Loucy (cell line): ENCODE measurements around the gene AGAP1.

Experiments
- H2AFZ ChIP-seq: fragments of 200-600 bp; sonication (generic); 2 replicates; pipeline ENCODE4 v1.6.0; 2016; ENCODE audit warnings: antibody characterized with exemption, mild to moderate bottlenecking, low read length, moderate library complexity
- H3F3A ChIP-seq: fragments of 200-600 bp; 2 replicates; pipeline ENCODE4 v1.6.0; 2016; ENCODE audit warnings: antibody characterized with exemption, low read depth, mild to moderate bottlenecking
- H3K27me3 ChIP-seq: fragments of 200-600 bp; sonication (generic); 2 replicates; pipeline ENCODE4 v1.6.1; 2014; ENCODE audit warnings: low read length, mild to moderate bottlenecking; ENCODE audit not compliant: insufficient read depth, poor library complexity, severe bottlenecking
- H3K36me3 ChIP-seq: fragments of 200-600 bp; sonication (generic); 2 replicates; pipeline ENCODE4 v1.6.1; 2016; ENCODE audit warnings: low read length; ENCODE audit not compliant: insufficient read depth
- H3K4me1 ChIP-seq: fragments of 200-600 bp; sonication (generic); 2 replicates; pipeline ENCODE4 v1.5.1; 2014; ENCODE audit warnings: low read length, mild to moderate bottlenecking; ENCODE audit not compliant: insufficient read depth, poor library complexity, severe bottlenecking
- H3K4me2 ChIP-seq: fragments of 200-600 bp; sonication (generic); 2 replicates; pipeline ENCODE4 v1.6.0; 2014; ENCODE audit warnings: antibody characterized with exemption, low read length, low read depth, mild to moderate bottlenecking; ENCODE audit not compliant: poor library complexity, severe bottlenecking
- H3K4me3 ChIP-seq: fragments of 200-600 bp; sonication (generic); 2 replicates; pipeline ENCODE4 v1.5.1; 2014; ENCODE audit warnings: low read length, mild to moderate bottlenecking, mixed read lengths; ENCODE audit not compliant: poor library complexity, severe bottlenecking
- H3K79me2 ChIP-seq: fragments of 200-600 bp; sonication (generic); 2 replicates; pipeline ENCODE4 v1.6.1; 2014; ENCODE audit warnings: low read length; ENCODE audit not compliant: insufficient read depth
- H3K9ac ChIP-seq: fragments of 200-600 bp; sonication (generic); 2 replicates; pipeline ENCODE4 v1.6.0; 2014; ENCODE audit warnings: mild to moderate bottlenecking, low read depth, low read length, moderate library complexity; ENCODE audit not compliant: poor library complexity, severe bottlenecking
- H3K9me2 ChIP-seq: fragments of 200-600 bp; sonication (generic); replicated peaks from 2 replicates; pipeline ENCODE4 v1.6.1; 2016; ENCODE audit warnings: low read depth, low read length, mixed read lengths
- H3K9me3 ChIP-seq: fragments of 200-600 bp; sonication (generic); 2 replicates; pipeline ENCODE4 v1.6.1; 2014; ENCODE audit warnings: mild to moderate bottlenecking, antibody characterized with exemption, low read length, low read depth; ENCODE audit not compliant: insufficient read depth
- H4K20me1 ChIP-seq: fragments of 200-600 bp; sonication (generic); 2 replicates; pipeline ENCODE4 v1.6.0; 2014; ENCODE audit warnings: antibody characterized with exemption, low read length, mild to moderate bottlenecking; ENCODE audit not compliant: insufficient read depth, poor library complexity, severe bottlenecking
- EZH2phosphoT487 ChIP-seq: fragments of 200-600 bp; IDR thresholded peaks from 2 replicates; pipeline ENCODE4 v1.6.1; 2018; ENCODE audit warnings: antibody characterized with exemption, mild to moderate bottlenecking, moderate library complexity, borderline replicate concordance
- TF ChIP-seq, protein P1 (sequence below): fragments of 200-600 bp; sonication (generic); conservative IDR thresholded peaks from 2 replicates; pipeline ENCODE4 v1.5.1; 2014; ENCODE audit warnings: mild to moderate bottlenecking, antibody characterized with exemption, low read length

Gene AGAP1

DNA sequence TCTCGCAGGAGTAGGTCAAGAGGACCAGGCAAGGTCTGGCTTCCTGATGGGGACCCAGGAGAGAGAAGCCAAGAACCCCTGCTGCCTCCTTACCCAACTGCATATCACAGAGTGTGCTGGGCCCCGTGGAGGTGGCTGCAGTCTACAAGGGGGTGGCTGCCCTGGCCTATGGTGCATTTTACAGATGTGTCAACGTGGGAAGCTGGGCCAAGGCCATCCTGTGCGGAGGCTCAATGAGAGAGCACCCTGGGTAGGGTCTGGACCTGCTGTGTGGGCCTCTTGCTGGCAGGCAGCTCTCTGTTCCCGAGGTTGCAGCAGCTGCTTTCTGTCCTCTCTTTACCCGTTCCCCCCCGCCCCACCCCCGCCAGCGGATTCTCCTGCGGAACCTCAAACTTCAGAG, 612.9 kb downstream of the AGAP1 start:
- no peaks in the 10 kb centered on the region for H3K4me1 ChIP-seq
- no peak overlapping the region for H3K4me2 ChIP-seq
- no peaks in the 10 kb centered on the region for H3K36me3 ChIP-seq
- no peaks in the 10 kb centered on the region for H4K20me1 ChIP-seq
- no peaks in the 10 kb centered on the region for H3K9me3 ChIP-seq
- no peaks in the 10 kb centered on the region for H3K79me2 ChIP-seq
- H3F3A ChIP-seq, result no peaks in the 10 kb centered on the region
- TF ChIP-seq, protein P1, sequence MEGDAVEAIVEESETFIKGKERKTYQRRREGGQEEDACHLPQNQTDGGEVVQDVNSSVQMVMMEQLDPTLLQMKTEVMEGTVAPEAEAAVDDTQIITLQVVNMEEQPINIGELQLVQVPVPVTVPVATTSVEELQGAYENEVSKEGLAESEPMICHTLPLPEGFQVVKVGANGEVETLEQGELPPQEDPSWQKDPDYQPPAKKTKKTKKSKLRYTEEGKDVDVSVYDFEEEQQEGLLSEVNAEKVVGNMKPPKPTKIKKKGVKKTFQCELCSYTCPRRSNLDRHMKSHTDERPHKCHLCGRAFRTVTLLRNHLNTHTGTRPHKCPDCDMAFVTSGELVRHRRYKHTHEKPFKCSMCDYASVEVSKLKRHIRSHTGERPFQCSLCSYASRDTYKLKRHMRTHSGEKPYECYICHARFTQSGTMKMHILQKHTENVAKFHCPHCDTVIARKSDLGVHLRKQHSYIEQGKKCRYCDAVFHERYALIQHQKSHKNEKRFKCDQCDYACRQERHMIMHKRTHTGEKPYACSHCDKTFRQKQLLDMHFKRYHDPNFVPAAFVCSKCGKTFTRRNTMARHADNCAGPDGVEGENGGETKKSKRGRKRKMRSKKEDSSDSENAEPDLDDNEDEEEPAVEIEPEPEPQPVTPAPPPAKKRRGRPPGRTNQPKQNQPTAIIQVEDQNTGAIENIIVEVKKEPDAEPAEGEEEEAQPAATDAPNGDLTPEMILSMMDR, result no peak
- no peak for TF ChIP-seq EZH2phosphoT487
- H3K9me2 ChIP-seq, result no peaks in the 10 kb centered on the region
- no peak overlapping the region for H3K9ac ChIP-seq
- H3K4me3 ChIP-seq, result no peak overlapping the region
- H2AFZ ChIP-seq, result no peak overlapping the region
- no peaks in the 10 kb centered on the region for H3K27me3 ChIP-seq

DNA sequence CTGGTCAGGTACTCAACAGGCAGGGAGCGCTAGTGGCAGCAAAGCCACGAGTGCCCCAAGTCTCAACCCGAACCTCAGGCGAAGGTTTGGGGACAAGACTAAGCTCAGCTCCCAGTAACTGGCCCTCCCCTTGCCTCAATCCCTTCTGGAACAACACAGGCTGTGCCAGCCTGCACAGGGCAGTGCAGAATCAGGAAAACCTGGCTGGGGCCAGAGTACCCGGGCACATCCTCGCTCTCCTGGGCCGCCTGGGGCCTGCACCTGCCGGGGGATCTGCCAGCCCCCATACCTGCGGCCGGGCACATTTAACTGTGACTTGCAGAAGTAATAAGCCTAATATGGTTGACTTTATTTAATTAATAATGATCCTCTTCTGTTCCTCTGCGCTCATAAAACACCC, 613.7 kb downstream of the AGAP1 start:
- no peak for TF ChIP-seq EZH2phosphoT487
- no peak overlapping the region for H3K9ac ChIP-seq
- H3K4me1 ChIP-seq, result no peaks in the 10 kb centered on the region
- H3K4me2 ChIP-seq, result no peak overlapping the region
- no peak overlapping the region for H2AFZ ChIP-seq
- H3F3A ChIP-seq, result no peaks in the 10 kb centered on the region
- no peaks in the 10 kb centered on the region for H3K27me3 ChIP-seq
- H3K79me2 ChIP-seq, result no peaks in the 10 kb centered on the region
- H3K36me3 ChIP-seq, result no peaks in the 10 kb centered on the region
- H3K9me2 ChIP-seq, result no peaks in the 10 kb centered on the region
- H3K9me3 ChIP-seq, result no peaks in the 10 kb centered on the region
- H3K4me3 ChIP-seq, result no peak overlapping the region
- no peaks in the 10 kb centered on the region for H4K20me1 ChIP-seq

DNA sequence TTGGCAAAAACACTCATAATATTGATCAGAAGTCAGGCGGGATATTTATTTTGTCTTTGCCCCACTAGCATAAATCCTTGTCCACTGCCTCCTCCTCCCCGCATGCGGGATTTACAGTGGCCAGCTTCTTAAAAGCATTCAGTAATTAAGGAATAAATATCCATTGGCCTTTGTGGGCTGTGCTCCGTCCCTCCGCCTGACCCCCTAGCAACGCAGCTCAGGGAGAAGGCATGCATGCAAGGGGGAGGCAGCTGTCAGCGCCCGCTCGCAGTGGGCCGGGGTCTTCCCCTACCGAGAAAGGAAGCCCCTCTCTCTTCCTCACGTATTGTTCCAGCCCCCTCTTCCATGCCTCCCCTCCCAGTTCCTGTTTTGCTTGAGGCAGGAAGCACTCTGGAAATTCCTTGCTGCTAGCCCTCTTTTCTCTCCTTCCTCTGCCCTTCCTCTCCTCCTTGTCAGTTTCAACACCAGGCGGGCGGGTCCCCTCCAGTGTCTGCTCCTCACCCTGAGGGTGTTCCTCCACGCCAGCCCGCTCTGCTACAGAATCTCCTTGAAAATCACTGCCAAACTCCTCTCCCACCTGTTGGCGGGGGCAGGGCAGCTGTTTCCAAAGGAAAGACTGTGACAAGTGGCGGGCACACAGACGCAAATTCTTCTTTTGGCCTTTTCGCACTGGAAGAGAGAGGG, 614.2 kb downstream of the AGAP1 start:
- Histone ChIP-seq H3K4me2 (no peak overlapping the region), H3K4me1 (no peaks in the 10 kb centered on the region), H3K4me3 (no peak overlapping the region), H4K20me1 (no peaks in the 10 kb centered on the region), H3K9ac (no peak overlapping the region), H3K36me3 (no peaks in the 10 kb centered on the region), H3K79me2 (no peaks in the 10 kb centered on the region), H3K9me3 (no peaks in the 10 kb centered on the region), H2AFZ (no peak overlapping the region), H3F3A (no peaks in the 10 kb centered on the region), H3K9me2 (no peaks in the 10 kb centered on the region), H3K27me3 (no peaks in the 10 kb centered on the region)
- TF ChIP-seq, protein P1, result no peak
- TF ChIP-seq EZH2phosphoT487, result no peak

DNA sequence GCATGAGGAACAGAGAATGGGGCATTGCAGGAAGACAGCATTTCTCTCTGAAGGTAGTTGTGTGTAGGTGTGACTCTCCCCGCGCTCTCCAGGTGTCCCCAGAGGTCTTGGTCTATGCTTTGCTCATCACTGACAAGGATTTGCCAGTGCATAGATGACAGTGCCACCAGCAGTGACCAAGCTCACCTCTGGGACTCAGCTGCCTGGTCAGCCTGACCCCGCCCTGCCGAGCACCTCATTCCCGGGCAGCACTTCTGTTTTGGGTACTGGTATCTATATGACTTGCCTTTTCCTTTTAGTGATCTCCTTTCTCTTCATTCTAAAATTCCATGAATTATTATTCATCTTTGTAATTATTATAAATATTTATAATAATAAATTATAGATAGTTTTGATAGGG, 615.2 kb downstream of the AGAP1 start:
- Histone ChIP-seq H3K9ac (no peak overlapping the region), H3K36me3 (no peaks in the 10 kb centered on the region), H2AFZ (no peak overlapping the region), H3K79me2 (no peaks in the 10 kb centered on the region), H3K4me2 (no peak overlapping the region), H3F3A (no peaks in the 10 kb centered on the region), H3K9me2 (no peaks in the 10 kb centered on the region), H3K4me3 (no peak overlapping the region), H3K4me1 (no peaks in the 10 kb centered on the region), H3K27me3 (no peaks in the 10 kb centered on the region), H4K20me1 (no peaks in the 10 kb centered on the region), H3K9me3 (no peaks in the 10 kb centered on the region)
- no peak for TF ChIP-seq EZH2phosphoT487
- TF ChIP-seq, protein P1, result no peak
